HG02840 (cell line): ENCODE results near the gene FAM90A1.
"Not testable (repeated sequence)": the region's sequence is repeated elsewhere in the genome, so short reads cannot be mapped to it uniquely, and the experiment has no call there.

Experiments used
- ATAC-seq: cut with Tn5 transposase; IDR thresholded peaks from one replicate; pipeline ENCODE4 v1.9.1; 2021; ENCODE audit warnings: mild to moderate bottlenecking, moderate library complexity, moderate number of reproducible peaks; ENCODE audit not compliant: unreplicated experiment, low FRiP score

FAM90A1 gene

GRCh38 chr12:8234746-8235145 is 7.3 kb upstream of the FAM90A1 start:
- ATAC-seq, result not testable (repeated sequence)

GRCh38 chr12:8233935-8234495 is 6.6 kb upstream of the FAM90A1 start:
- not testable (repeated sequence) for ATAC-seq

- ATAC-seq, result not testable (repeated sequence)
These were observed 6.0 kb upstream of the FAM90A1 start for GRCh38 chr12:8233300-8233855.

GRCh38 chr12:8231666-8232608 is 4.5 kb upstream of the FAM90A1 start:
- ATAC-seq, result not testable (repeated sequence)

- not testable (repeated sequence) for ATAC-seq
These were observed 3.6 kb upstream of the FAM90A1 start for GRCh38 chr12:8231049-8231448.

- ATAC-seq, result not testable (repeated sequence)
These were observed 2.1 kb upstream of the FAM90A1 start for GRCh38 chr12:8229486-8229885.

- not testable (repeated sequence) for ATAC-seq
These were observed 1.2 kb upstream of the FAM90A1 start for GRCh38 chr12:8228607-8229006.

GRCh38 chr12:8227732-8228077 is 287 bp upstream of the FAM90A1 start:
- not testable (repeated sequence) for ATAC-seq

GRCh38 chr12:8226355-8226754 is 1.1 kb downstream of the FAM90A1 start:
- ATAC-seq, result no peak

- ATAC-seq, result not testable (repeated sequence)
These were observed 2.6 kb downstream of the FAM90A1 start for GRCh38 chr12:8224782-8225181.

- not testable (repeated sequence) for ATAC-seq
These were observed 3.8 kb downstream of the FAM90A1 start for GRCh38 chr12:8223646-8224045.

- ATAC-seq, result not testable (repeated sequence)
These were observed 5.1 kb downstream of the FAM90A1 start for GRCh38 chr12:8222303-8222702.

- ATAC-seq, result not testable (repeated sequence)
These were observed 5.6 kb downstream of the FAM90A1 start for GRCh38 chr12:8221844-8222243.

GRCh38 chr12:8221375-8221774 is 6.0 kb downstream of the FAM90A1 start:
- ATAC-seq, result not testable (repeated sequence)

GRCh38 chr12:8218711-8219382 is 8.6 kb downstream of the FAM90A1 start:
- not testable (repeated sequence) for ATAC-seq

- not testable (repeated sequence) for ATAC-seq
These were observed 29.6 kb downstream of the FAM90A1 start for GRCh38 chr12:8197685-8198308.

- not testable (repeated sequence) for ATAC-seq
These were observed 39.3 kb downstream of the FAM90A1 start for GRCh38 chr12:8188088-8188487.

- not testable (repeated sequence) for ATAC-seq
These were observed 43.2 kb downstream of the FAM90A1 start for GRCh38 chr12:8184206-8184605.

- not testable (repeated sequence) for ATAC-seq
These were observed 44.1 kb downstream of the FAM90A1 start for GRCh38 chr12:8183346-8183745.

- ATAC-seq, result not testable (repeated sequence)
These were observed 44.5 kb downstream of the FAM90A1 start for GRCh38 chr12:8182923-8183322.
